Upper lobe of left lung (tissue), 6 donors: ENCODE data around the gene ANKS1B. TPM values are rescaled to one million over a fixed set of nuclear protein-coding genes. Genes with fewer than 3 reads are reported as not detected.

Source experiments
- ATAC-seq, 2 donors: fragments of 200-7000 bp; cut with Tn5 transposase; one replicate each; pipeline ENCODE4 v1.9.1; 2022; ENCODE audit warnings: mild to moderate bottlenecking in 2 of 2, moderate library complexity in 2 of 2; ENCODE audit not compliant: low FRiP score in 2 of 2
- DNase-seq, 2 donors: peaks; one replicate each; pipeline ENCODE4 v3.0.0-alpha.2; 2019 to 2020
- H3K27ac ChIP-seq, 4 donors: fragments of 200-600 bp; sonication (generic); one replicate each; pipeline ENCODE4 v1.5.1; 2016 to 2019
- H3K27me3 ChIP-seq, 4 donors: fragments of 200-600 bp; sonication (generic); one replicate each; pipeline ENCODE4 v1.5.1; 2017 to 2019
- H3K36me3 ChIP-seq, 4 donors: fragments of 200-600 bp; sonication (generic); one replicate each; pipeline ENCODE4 v1.5.1; 2016 to 2019
- H3K4me1 ChIP-seq, 4 donors: fragments of 200-600 bp; sonication (generic); one replicate each; pipeline ENCODE4 v1.5.1; 2018 to 2019
- H3K4me3 ChIP-seq, 4 donors: fragments of 200-600 bp; sonication (generic); one replicate each; pipeline ENCODE4 v1.5.1; 2017 to 2019; ENCODE audit warnings: mild to moderate bottlenecking in 2 of 4, moderate library complexity in 1 of 4
- H3K9me3 ChIP-seq, 4 donors: fragments of 200-600 bp; sonication (generic); one replicate each; pipeline ENCODE4 v1.5.1; 2018 to 2019
- EP300 ChIP-seq, 4 donors: sonication (generic); formaldehyde crosslinking; IDR thresholded peaks; one replicate each; pipeline ENCODE4 v1.5.1; 2017; ENCODE audit warnings: antibody characterized with exemption in 4 of 4, control low read depth in 2 of 4
- POLR2A ChIP-seq, 4 donors: fragments of 450-650 bp; IDR thresholded peaks; one replicate each; pipeline ENCODE4 v1.5.1; 2016 to 2017; ENCODE audit warnings: antibody characterized with exemption in 4 of 4, mild to moderate bottlenecking in 2 of 4
- POLR2AphosphoS5 ChIP-seq, 2 donors: sonication (generic); formaldehyde crosslinking; IDR thresholded peaks; one replicate each; pipeline ENCODE4 v1.5.1; 2017; ENCODE audit warnings: antibody characterized with exemption in 2 of 2
- WGBS, 2 donors: methylation state at CpG; one replicate each; pipeline ENCODE4 v1.1.5; 2017 to 2018; 5-methylcytosine and 5-hydroxymethylcytosine counted together
- total RNA-seq, 6 donors: library from RNA; depleted of rRNA in 4 of 6; stranded (reverse); fragments of >200 nt in 4 of 6; gene quantifications; one replicate each; pipeline versions ENCODE4 v1.1.0 to v1.2.1, GENCODE V29; 2016 to 2021
- TF ChIP-seq, protein P1 (sequence below), 6 experiments: fragments of 450-650 bp in 4 of 6; fragments of 200-600 bp in 2 of 6; sonication (generic) in 2 of 6; IDR thresholded peaks; one replicate each; pipeline ENCODE4 v1.5.1; 2016 to 2019; ENCODE audit warnings: antibody characterized with exemption in 6 of 6
- donor health status: DM: no; HTN: no; CAD: no; lungs with moderate emphysema.
- donor health status: DM: no; HTN: yes; CAD: no; lungs with severe emphysema.

ANKS1B gene
- total RNA-seq, 6 donors from 2014 or later = 5.1 to 23.7 (median 7.2) TPM

- ATAC-seq = no peak
- H3K4me1 ChIP-seq = no peaks in the 10 kb centered on the region
- H3K9me3 ChIP-seq = no peaks in the 10 kb centered on the region
- WGBS, 2 donors = 81 to 83% methylated on average over 1 of the region's 1 CpG
- H3K36me3 ChIP-seq = no peaks in the 10 kb centered on the region
- H3K4me3 ChIP-seq = no peak overlapping the region
- no peak overlapping the region for H3K27ac ChIP-seq
- H3K27me3 ChIP-seq = no peaks in the 10 kb centered on the region
- DNase-seq = no peak
- TF ChIP-seq, protein P1, sequence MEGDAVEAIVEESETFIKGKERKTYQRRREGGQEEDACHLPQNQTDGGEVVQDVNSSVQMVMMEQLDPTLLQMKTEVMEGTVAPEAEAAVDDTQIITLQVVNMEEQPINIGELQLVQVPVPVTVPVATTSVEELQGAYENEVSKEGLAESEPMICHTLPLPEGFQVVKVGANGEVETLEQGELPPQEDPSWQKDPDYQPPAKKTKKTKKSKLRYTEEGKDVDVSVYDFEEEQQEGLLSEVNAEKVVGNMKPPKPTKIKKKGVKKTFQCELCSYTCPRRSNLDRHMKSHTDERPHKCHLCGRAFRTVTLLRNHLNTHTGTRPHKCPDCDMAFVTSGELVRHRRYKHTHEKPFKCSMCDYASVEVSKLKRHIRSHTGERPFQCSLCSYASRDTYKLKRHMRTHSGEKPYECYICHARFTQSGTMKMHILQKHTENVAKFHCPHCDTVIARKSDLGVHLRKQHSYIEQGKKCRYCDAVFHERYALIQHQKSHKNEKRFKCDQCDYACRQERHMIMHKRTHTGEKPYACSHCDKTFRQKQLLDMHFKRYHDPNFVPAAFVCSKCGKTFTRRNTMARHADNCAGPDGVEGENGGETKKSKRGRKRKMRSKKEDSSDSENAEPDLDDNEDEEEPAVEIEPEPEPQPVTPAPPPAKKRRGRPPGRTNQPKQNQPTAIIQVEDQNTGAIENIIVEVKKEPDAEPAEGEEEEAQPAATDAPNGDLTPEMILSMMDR (IDR thresholded peaks at IDR 0.05) = no peak
- TF ChIP-seq POLR2AphosphoS5 (IDR thresholded peaks at IDR 0.05) = no peak
- no peak for TF ChIP-seq POLR2A (IDR thresholded peaks at IDR 0.05)
- TF ChIP-seq EP300 (IDR thresholded peaks at IDR 0.05) = no peak
These were observed 930.1 kb downstream of the ANKS1B start for GRCh38 chr12:99054601-99055128.

DNA sequence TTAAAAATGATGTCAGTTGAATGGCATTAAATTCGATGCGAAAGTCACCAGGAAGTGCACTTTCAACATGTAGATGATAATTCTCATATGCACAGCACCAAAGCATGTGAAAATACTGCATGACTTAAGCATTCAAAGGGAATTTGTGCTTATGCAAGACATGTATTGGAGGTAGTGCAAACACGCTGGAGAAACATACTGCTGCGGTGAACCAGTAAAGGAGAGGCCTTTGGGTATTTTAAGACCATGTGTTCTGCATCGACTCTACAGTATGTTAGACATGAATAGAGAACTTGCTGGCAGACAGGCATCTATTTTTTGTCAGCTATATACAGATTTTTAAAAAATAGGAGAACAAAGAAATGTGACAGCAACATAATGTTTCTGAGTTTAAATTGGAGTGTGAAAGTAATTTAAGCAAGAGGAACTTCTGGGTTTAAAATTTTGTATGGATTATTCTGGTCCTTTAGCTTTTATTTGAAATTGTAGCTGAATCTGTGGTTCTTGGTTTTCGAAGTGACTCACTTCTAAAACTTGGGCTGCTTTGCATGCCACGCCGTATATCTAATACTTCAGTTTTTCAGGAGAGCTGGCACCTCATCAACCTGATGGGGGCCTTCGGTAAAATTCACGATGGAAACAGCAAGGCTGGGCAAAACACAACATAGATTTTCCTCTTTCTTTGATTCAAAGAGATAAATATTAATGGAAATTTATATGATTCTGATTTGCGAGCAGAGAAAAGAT lies 930.9 kb downstream of the ANKS1B start:
- DNase-seq = no peak
- Histone ChIP-seq H3K9me3 (no peaks in the 10 kb centered on the region), H3K4me1 (no peaks in the 10 kb centered on the region), H3K27me3 (no peaks in the 10 kb centered on the region), H3K27ac (no peak overlapping the region), H3K4me3 (no peak overlapping the region), H3K36me3 (no peaks in the 10 kb centered on the region)
- TF ChIP-seq POLR2AphosphoS5 (IDR thresholded peaks at IDR 0.05) (no peak), POLR2A (IDR thresholded peaks at IDR 0.05) (no peak), EP300 (IDR thresholded peaks at IDR 0.05) (no peak)
- TF ChIP-seq, protein P1 (IDR thresholded peaks at IDR 0.05) = no peak
- ATAC-seq = no peak
- WGBS, 2 donors = 85 to 92% methylated on average over 11 of the region's 11 CpGs

- Histone ChIP-seq H3K27me3 (no peaks in the 10 kb centered on the region), H3K4me1 (no peaks in the 10 kb centered on the region), H3K36me3 (no peaks in the 10 kb centered on the region), H3K27ac (no peak overlapping the region), H3K9me3 (peaks cover 0 to 7% (median 5%) of the 10 kb centered on the region in 4 donors), H3K4me3 (no peak overlapping the region)
- ATAC-seq = no peak
- TF ChIP-seq EP300 (IDR thresholded peaks at IDR 0.05) (no peak), POLR2AphosphoS5 (IDR thresholded peaks at IDR 0.05) (no peak), POLR2A (IDR thresholded peaks at IDR 0.05) (no peak)
- TF ChIP-seq, protein P1 (IDR thresholded peaks at IDR 0.05) = no peak
- no peak for DNase-seq
- 45 to 46% methylated on average over 3 of the region's 3 CpGs for WGBS, 2 donors
These were observed 935.0 kb downstream of the ANKS1B start for GRCh38 chr12:99049774-99050173.

DNA sequence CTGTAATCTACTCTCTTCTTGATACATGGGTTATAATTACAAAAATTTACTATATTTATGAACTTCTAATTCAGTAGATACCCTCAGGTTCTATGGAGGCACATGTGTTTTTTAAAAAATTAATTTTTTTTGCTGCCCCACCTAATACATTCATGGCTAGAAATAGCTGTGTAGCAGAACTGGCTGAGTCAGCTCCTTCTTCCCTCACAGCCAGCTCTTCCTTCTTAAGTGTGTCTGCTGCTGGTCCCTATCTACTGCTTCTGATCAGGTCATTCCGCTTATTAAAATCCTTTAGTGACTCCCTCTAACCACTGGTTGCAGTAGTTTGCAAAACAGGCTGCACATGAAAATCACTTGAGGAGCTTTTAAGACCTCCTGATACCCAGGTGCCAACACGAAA lies 939.6 kb downstream of the ANKS1B start:
- peaks cover 0 to 7% (median 5%) of the 10 kb centered on the region in 4 donors for H3K9me3 ChIP-seq
- H3K27me3 ChIP-seq = no peaks in the 10 kb centered on the region
- no peak overlapping the region for H3K27ac ChIP-seq
- WGBS, 2 donors = 79 to 98% methylated on average over 2 of the region's 2 CpGs
- no peak for ATAC-seq
- no peaks in the 10 kb centered on the region for H3K4me1 ChIP-seq
- TF ChIP-seq, protein P1 (IDR thresholded peaks at IDR 0.05) = no peak
- TF ChIP-seq EP300 (IDR thresholded peaks at IDR 0.05) (no peak), POLR2AphosphoS5 (IDR thresholded peaks at IDR 0.05) (no peak), POLR2A (IDR thresholded peaks at IDR 0.05) (no peak)
- H3K4me3 ChIP-seq = no peak overlapping the region
- H3K36me3 ChIP-seq = no peaks in the 10 kb centered on the region
- DNase-seq = no peak
